Urinary bladder (tissue), 4 donors: ENCODE data around the gene TMEM141. TPM values are rescaled to one million over a fixed set of nuclear protein-coding genes. Genes with fewer than 3 reads are reported as not detected.
"Not testable (repeated sequence)": the region's sequence is repeated elsewhere in the genome, so short reads cannot be mapped to it uniquely, and the experiment has no call there.

ENCODE experiments used
- DNase-seq: peaks from one replicate; pipeline ENCODE4 v3.0.0-alpha.2; 2015; ENCODE audit errors: extremely low spot score
- H3K27ac ChIP-seq: one replicate; pipeline ENCODE4 v1.5.1; 2013; ENCODE audit warnings: low read depth, mild to moderate bottlenecking, moderate library complexity
- H3K36me3 ChIP-seq: one replicate; pipeline ENCODE4 v1.6.1; 2013; ENCODE audit warnings: mild to moderate bottlenecking, moderate library complexity; ENCODE audit not compliant: insufficient read depth
- H3K4me1 ChIP-seq: one replicate; pipeline ENCODE4 v1.6.1; 2013; ENCODE audit warnings: mild to moderate bottlenecking, moderate library complexity; ENCODE audit not compliant: insufficient read depth
- H3K4me3 ChIP-seq: one replicate; pipeline ENCODE4 v1.5.1; 2013; ENCODE audit warnings: low read depth, low read length
- WGBS: extraction: QIAGEN DNeasy Blood & Tissue Kit; methylation state at CpG from one replicate; pipeline ENCODE4 v1.1.7; 2013; 5-methylcytosine and 5-hydroxymethylcytosine counted together
- polyA plus RNA-seq: library from polyadenylated mRNA; stranded (reverse); fragments of 200-250 nt; gene quantifications from one replicate; pipeline ENCODE4 v1.2.3, GENCODE V29; 2013
- total RNA-seq: library from RNA; depleted of rRNA; stranded (reverse); fragments of >200 nt; gene quantifications from one replicate; pipeline ENCODE4 v1.2.3, GENCODE V29; 2014
- donor health status: healthy with polysubstance abuse.
- donor health status: healthy.

TMEM141 gene
- total and polyA plus RNA-seq, 2 donors: 29.4 to 83.2 TPM

GRCh38 chr9:136773386-136774044, 17.6 kb upstream of the TMEM141 start:
- Histone ChIP-seq H3K4me1 (no peaks in the 10 kb centered on the region), H3K27ac (no peak overlapping the region), H3K4me3 (no peak overlapping the region), H3K36me3 (no peaks in the 10 kb centered on the region)
- WGBS: 84% methylated on average over 7 of the region's 7 CpGs
- no peak for DNase-seq

- Histone ChIP-seq H3K27ac (no peak overlapping the region), H3K36me3 (no peaks in the 10 kb centered on the region), H3K4me3 (no peak overlapping the region), H3K4me1 (no peaks in the 10 kb centered on the region)
- 89% methylated on average over 12 of the region's 12 CpGs for WGBS
- DNase-seq: no peak
These were observed 16.6 kb upstream of the TMEM141 start for GRCh38 chr9:136774416-136775045.

DNA sequence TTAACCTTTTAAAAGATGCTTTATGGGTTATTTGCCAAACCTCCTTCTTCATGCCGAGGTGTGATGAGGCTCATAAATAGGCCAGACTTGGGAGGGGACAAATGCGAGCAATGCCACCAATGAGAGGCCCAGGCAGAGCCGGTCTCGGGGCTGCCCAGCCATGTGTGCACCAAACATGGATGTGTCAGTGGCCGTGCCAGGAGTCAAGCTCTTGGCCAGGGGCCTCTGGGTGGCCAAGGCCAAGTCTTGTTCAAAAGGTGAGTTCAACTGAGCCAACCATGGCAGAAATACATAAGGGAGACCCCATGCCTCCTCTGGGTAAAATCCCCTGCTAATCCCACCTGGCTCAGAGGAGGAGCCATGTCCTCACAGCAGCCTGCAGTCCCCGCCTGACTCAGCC, 16.0 kb upstream of the TMEM141 start:
- DNase-seq: no peak
- Histone ChIP-seq H3K4me3 (no peak overlapping the region), H3K36me3 (no peaks in the 10 kb centered on the region), H3K27ac (no peak overlapping the region), H3K4me1 (no peaks in the 10 kb centered on the region)
- WGBS: 70% methylated on average over 6 of the region's 6 CpGs

- H3K4me3 ChIP-seq: no peak overlapping the region
- DNase-seq: no peak
- H3K4me1 ChIP-seq: no peaks in the 10 kb centered on the region
- no peak overlapping the region for H3K27ac ChIP-seq
- H3K36me3 ChIP-seq: no peaks in the 10 kb centered on the region
- WGBS: 55% methylated on average over 7 of the region's 7 CpGs
These were observed 14.2 kb upstream of the TMEM141 start for GRCh38 chr9:136776947-136777346.

DNA sequence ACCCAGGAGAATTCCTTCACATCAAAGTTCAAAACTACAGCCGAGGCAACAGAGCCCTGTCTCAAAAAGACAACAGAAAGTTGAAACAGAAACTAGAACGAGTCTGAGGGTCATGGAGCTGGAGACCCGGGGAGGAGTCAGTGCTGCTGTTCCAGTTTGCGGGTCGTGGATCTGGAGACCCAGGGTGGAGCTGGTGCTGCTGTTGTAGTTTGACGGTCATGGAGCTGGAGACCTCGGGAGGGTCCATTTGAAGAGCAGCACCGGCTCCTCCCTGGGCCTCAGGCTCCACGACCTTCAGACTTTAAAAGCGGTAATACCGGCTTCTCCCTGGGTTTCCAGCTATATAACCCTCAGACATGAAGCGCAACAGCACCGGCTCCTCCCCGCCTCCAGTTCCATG, 13.8 kb upstream of the TMEM141 start:
- Histone ChIP-seq H3K4me3 (no peak overlapping the region), H3K36me3 (no peaks in the 10 kb centered on the region), H3K4me1 (no peaks in the 10 kb centered on the region), H3K27ac (no peak overlapping the region)
- 80% methylated on average over 14 of the region's 14 CpGs for WGBS
- no peak for DNase-seq

- whole genome bisulfite sequencing: 64% methylated on average over 5 of the region's 5 CpGs
- no peak for DNase-seq
- no peaks in the 10 kb centered on the region for H3K36me3 ChIP-seq
These were observed 11.3 kb upstream of the TMEM141 start for GRCh38 chr9:136779808-136780207.

DNA sequence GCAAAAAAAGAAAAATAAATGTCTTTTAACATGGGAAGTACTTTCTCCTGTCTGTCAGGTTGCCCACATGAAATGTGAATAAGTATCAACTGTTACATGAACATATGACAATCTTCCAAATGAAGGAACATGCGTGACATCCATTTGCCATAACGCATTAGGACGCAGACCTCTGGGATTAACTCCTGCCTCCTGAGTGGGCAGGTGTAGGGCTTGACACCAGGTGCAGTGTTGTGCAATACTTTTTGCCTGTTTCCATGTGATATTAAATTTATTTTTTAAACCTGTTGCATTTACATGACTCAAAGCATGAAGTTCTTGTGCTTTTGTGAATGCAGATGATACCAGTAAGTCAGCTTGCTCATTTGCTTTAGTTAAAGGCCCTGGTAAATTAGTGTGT, 8.7 kb upstream of the TMEM141 start:
- 96% methylated on average over 3 of the region's 3 CpGs for WGBS
- Histone ChIP-seq H3K4me1 (no peaks in the 10 kb centered on the region), H3K27ac (no peak overlapping the region), H3K36me3 (no peaks in the 10 kb centered on the region), H3K4me3 (no peak overlapping the region)
- no peak for DNase-seq

More at GRCh38 chr9:136779808-136780207, 11.3 kb upstream of the TMEM141 start:
- Histone ChIP-seq H3K4me3 (no peak overlapping the region), H3K27ac (no peak overlapping the region), H3K4me1 (no peaks in the 10 kb centered on the region)

GRCh38 chr9:136784249-136784996, 6.7 kb upstream of the TMEM141 start:
- DNase-seq: no peak
- WGBS: 42% methylated on average over 9 of the region's 9 CpGs
- H3K4me3 ChIP-seq: no peak overlapping the region
- no peaks in the 10 kb centered on the region for H3K4me1 ChIP-seq
- H3K27ac ChIP-seq: no peak overlapping the region
- no peaks in the 10 kb centered on the region for H3K36me3 ChIP-seq

DNA sequence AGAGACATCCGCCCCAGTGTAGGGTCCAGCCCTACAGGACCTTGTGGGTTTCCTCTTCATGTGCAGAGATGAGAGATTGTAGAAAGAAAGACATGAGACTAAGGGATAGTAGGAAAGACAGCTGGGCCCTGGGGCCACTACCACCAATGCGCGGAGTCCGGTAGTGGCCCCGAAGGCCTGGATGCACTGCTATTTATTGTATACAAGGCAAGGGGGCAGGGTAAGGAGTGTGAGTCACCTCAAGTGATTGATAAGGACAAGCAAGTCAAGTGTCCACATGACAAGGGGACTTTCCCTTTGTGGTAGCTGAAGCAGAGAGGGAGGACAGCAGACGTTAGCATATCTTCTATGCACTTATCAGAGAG, 6.2 kb upstream of the TMEM141 start:
- no peak overlapping the region for H3K27ac ChIP-seq

GRCh38 chr9:136785565-136786355, 5.4 kb upstream of the TMEM141 start:
- not testable (repeated sequence) for H3K4me1 ChIP-seq, DNase-seq, H3K36me3 ChIP-seq, H3K27ac ChIP-seq, H3K4me3 ChIP-seq
- 83% methylated on average over 23 of the region's 23 CpGs for WGBS

More for the DNA sequence above, 6.2 kb upstream of the TMEM141 start:
- Histone ChIP-seq H3K4me3 (no peak overlapping the region), H3K4me1 (no peaks in the 10 kb centered on the region), H3K36me3 (no peaks in the 10 kb centered on the region)
- DNase-seq: no peak
- WGBS: 85% methylated on average over 6 of the region's 6 CpGs

- no peak for DNase-seq
- H3K36me3 ChIP-seq: no peaks in the 10 kb centered on the region
- no peak overlapping the region for H3K27ac ChIP-seq
- H3K4me1 ChIP-seq: no peaks in the 10 kb centered on the region
- no peak overlapping the region for H3K4me3 ChIP-seq
- WGBS: 70% methylated on average over 10 of the region's 10 CpGs
These were observed 4.7 kb upstream of the TMEM141 start for GRCh38 chr9:136786451-136786850.

DNA sequence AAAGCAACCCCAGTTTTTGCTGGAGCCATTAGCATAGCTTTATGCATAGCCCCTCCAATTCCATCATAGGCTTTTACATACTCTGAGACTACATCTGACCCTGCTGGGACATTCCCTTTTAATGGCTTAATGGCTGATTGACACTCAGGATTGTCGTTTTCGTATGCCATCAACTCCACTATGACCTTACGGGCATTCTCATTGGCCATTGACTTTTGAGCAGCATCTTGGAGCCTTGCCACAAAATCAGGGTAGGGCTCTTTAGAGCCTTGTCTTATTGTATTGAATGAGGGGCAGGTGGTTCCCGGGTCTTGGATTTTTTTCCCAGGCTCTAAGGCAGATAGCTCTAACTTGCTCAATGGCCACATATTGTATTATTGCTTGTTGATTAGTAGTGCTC, 4.2 kb upstream of the TMEM141 start:
- 37% methylated on average over 4 of the region's 4 CpGs for WGBS
- DNase-seq, H3K4me3 ChIP-seq: not testable (repeated sequence)

GRCh38 chr9:136787690-136788400, 3.3 kb upstream of the TMEM141 start:
- Histone ChIP-seq H3K27ac (no peak overlapping the region), H3K36me3 (no peaks in the 10 kb centered on the region), H3K4me3 (no peak overlapping the region), H3K4me1 (no peaks in the 10 kb centered on the region)
- WGBS: 15% methylated on average over 21 of the region's 21 CpGs
- no peak for DNase-seq

More for the DNA sequence above, 4.2 kb upstream of the TMEM141 start:
- not testable (repeated sequence) for H3K4me1 ChIP-seq, H3K36me3 ChIP-seq, H3K27ac ChIP-seq
